Measurements from ENCODE around the gene HERC2. TPM values are rescaled to one million over a fixed set of nuclear protein-coding genes. Genes with fewer than 3 reads are reported as not detected.
"Not testable (repeated sequence)": the region's sequence is repeated elsewhere in the genome, so short reads cannot be mapped to it uniquely, and the experiment has no call there.

HERC2 gene
- total and polyA plus RNA-seq, 2 of the 13 experiments (the other 11 are each of a cell fraction or from before 2014, with no cell fraction given): 17.6 to 24.8 TPM

DNA sequence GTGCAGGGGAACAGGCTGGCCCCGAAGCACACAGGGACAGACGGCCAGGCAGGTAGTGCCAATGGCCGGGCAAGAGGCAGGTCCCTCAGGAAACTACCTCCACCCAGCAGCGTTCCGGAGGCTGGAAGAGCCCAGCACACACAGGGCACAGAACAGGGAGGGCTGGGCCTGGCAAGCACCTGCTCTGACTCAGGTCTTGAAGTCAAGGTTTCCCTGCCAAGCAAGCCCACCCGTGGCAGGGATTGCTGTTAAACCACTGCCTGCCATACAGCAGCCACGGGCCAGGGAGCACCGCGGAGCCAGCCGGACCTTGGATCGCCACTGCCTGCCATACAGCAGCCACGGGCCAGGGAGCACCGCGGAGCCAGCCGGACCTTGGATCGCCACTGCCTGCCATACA is 200.4 kb downstream of the HERC2 start:
- TF ChIP-seq ZNF263 (CRISPR knock-in tag; IDR thresholded peaks at IDR 0.05): peak; percentile 59; the same call in 1 of the 2 replicates
- H3K4me3 ChIP-seq (replicated peaks in 1 of 3; ENCODE audit: insufficient read depth in 1 of 3, low read depth in 2 of 3, low read length in 3 of 3); H2AFZ ChIP-seq (ENCODE audit: low read length); H3K27me3 ChIP-seq (ENCODE audit: control insufficient read depth in 1 of 2, insufficient read depth in 2 of 2, low read length in 2 of 2); intact Hi-C loops (cut with micrococcal nuclease; ENCODE audit: unreplicated experiment); H3K27ac ChIP-seq (ENCODE audit: extremely low read length, insufficient read depth, low read length); ATAC-seq; H3K9ac ChIP-seq (ENCODE audit: insufficient read depth, low read depth, low read length); POLR2A ChIA-PET; H3K4me1 ChIP-seq (ENCODE audit: insufficient read depth, low read length); in situ Hi-C loops (cut with HindIII; ENCODE audit: extremely low pct_ligation_motif_present, low pct_unique_long_range_greater_than_20kb); H3K4me2 ChIP-seq (ENCODE audit: low read depth, low read length); DNase-seq (ENCODE audit: low spot score); FAIRE-seq; CTCF ChIA-PET (ENCODE audit: low intra/inter-chr PET ratio, low total read pairs); H3K79me2 ChIP-seq (ENCODE audit: insufficient read depth, low read length); BruUV-seq (replicated peaks); H3K9me3 ChIP-seq (ENCODE audit: low read length); H4K20me1 ChIP-seq (ENCODE audit: insufficient read depth, low read length): not testable (repeated sequence)
- H3K36me3 ChIP-seq (replicated peaks in 1 of 2; ENCODE audit: control insufficient read depth in 1 of 2, insufficient read depth in 2 of 2, low read length in 2 of 2): peaks cover 10 to 56% of the 10 kb centered on the region in 2 experiments; a peak in 4 of 5 replicates
- WGBS (ENCODE audit: low lambda C conversion rate): no CpG with 5 or more reads among the region's 16 CpGs

GRCh38 chr15:28120359-28120640 is 201.7 kb downstream of the HERC2 start:
- no peak for DNase-seq (ENCODE audit: low spot score)
- Histone ChIP-seq H3K36me3 (replicated peaks in 1 of 2; ENCODE audit: control insufficient read depth in 1 of 2, insufficient read depth in 2 of 2, low read length in 2 of 2) (peaks cover 11 to 64% of the 10 kb centered on the region in 2 experiments; a peak in 4 of 5 replicates), H3K9me3 (ENCODE audit: low read length) (no peaks in the 10 kb centered on the region), H3K79me2 (ENCODE audit: insufficient read depth, low read length) (no peaks in the 10 kb centered on the region), H3K4me3 (replicated peaks in 1 of 3; ENCODE audit: insufficient read depth in 1 of 3, low read depth in 2 of 3, low read length in 3 of 3) (no peak overlapping the region), H3K9ac (ENCODE audit: insufficient read depth, low read depth, low read length) (no peak overlapping the region), H2AFZ (ENCODE audit: low read length) (no peak overlapping the region), H4K20me1 (ENCODE audit: insufficient read depth, low read length) (no peaks in the 10 kb centered on the region), H3K4me1 (ENCODE audit: insufficient read depth, low read length) (no peaks in the 10 kb centered on the region), H3K4me2 (ENCODE audit: low read depth, low read length) (no peak overlapping the region), H3K27me3 (ENCODE audit: control insufficient read depth in 1 of 2, insufficient read depth in 2 of 2, low read length in 2 of 2) (no peaks in the 10 kb centered on the region), H3K27ac (ENCODE audit: extremely low read length, insufficient read depth, low read length) (no peak overlapping the region)
- intact Hi-C loops (cut with micrococcal nuclease; ENCODE audit: unreplicated experiment) (no loop called here), in situ Hi-C loops (cut with HindIII; ENCODE audit: extremely low pct_ligation_motif_present, low pct_unique_long_range_greater_than_20kb) (no loop called here)
- ATAC-seq: no peak
- no peak for FAIRE-seq
- no TSS peak for BruUV-seq (replicated peaks)
- POLR2A ChIA-PET: no interaction called here
- CTCF ChIA-PET (ENCODE audit: low intra/inter-chr PET ratio, low total read pairs): no interaction called here
- no peak for TF ChIP-seq PAX8 (CRISPR knock-in tag; IDR thresholded peaks at IDR 0.05; ENCODE audit: borderline replicate concordance)
- TF ChIP-seq, protein P1, sequence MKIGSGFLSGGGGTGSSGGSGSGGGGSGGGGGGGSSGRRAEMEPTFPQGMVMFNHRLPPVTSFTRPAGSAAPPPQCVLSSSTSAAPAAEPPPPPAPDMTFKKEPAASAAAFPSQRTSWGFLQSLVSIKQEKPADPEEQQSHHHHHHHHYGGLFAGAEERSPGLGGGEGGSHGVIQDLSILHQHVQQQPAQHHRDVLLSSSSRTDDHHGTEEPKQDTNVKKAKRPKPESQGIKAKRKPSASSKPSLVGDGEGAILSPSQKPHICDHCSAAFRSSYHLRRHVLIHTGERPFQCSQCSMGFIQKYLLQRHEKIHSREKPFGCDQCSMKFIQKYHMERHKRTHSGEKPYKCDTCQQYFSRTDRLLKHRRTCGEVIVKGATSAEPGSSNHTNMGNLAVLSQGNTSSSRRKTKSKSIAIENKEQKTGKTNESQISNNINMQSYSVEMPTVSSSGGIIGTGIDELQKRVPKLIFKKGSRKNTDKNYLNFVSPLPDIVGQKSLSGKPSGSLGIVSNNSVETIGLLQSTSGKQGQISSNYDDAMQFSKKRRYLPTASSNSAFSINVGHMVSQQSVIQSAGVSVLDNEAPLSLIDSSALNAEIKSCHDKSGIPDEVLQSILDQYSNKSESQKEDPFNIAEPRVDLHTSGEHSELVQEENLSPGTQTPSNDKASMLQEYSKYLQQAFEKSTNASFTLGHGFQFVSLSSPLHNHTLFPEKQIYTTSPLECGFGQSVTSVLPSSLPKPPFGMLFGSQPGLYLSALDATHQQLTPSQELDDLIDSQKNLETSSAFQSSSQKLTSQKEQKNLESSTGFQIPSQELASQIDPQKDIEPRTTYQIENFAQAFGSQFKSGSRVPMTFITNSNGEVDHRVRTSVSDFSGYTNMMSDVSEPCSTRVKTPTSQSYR (CRISPR knock-in tag; IDR thresholded peaks at IDR 0.05; ENCODE audit: borderline replicate concordance): no peak
- TF ChIP-seq YEATS4 (CRISPR knock-in tag; IDR thresholded peaks at IDR 0.05; ENCODE audit: borderline replicate concordance): no peak
- TF ChIP-seq ZNF138 (CRISPR knock-in tag; IDR thresholded peaks at IDR 0.05; ENCODE audit: low read depth): no peak
- TF ChIP-seq, protein P2, sequence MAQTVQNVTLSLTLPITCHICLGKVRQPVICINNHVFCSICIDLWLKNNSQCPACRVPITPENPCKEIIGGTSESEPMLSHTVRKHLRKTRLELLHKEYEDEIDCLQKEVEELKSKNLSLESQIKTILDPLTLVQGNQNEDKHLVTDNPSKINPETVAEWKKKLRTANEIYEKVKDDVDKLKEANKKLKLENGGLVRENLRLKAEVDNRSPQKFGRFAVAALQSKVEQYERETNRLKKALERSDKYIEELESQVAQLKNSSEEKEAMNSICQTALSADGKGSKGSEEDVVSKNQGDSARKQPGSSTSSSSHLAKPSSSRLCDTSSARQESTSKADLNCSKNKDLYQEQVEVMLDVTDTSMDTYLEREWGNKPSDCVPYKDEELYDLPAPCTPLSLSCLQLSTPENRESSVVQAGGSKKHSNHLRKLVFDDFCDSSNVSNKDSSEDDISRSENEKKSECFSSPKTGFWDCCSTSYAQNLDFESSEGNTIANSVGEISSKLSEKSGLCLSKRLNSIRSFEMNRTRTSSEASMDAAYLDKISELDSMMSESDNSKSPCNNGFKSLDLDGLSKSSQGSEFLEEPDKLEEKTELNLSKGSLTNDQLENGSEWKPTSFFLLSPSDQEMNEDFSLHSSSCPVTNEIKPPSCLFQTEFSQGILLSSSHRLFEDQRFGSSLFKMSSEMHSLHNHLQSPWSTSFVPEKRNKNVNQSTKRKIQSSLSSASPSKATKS (CRISPR knock-in tag; IDR thresholded peaks at IDR 0.05): no peak
- TF ChIP-seq IRX3 (CRISPR knock-in tag; IDR thresholded peaks at IDR 0.05; ENCODE audit: borderline replicate concordance, low read depth): no peak
- WGBS (ENCODE audit: low lambda C conversion rate): 94% methylated on average over 4 of the region's 4 CpGs

Measured in HepG2 (cell line).